Measurements from ENCODE around the gene ATOH8. TPM values are rescaled to one million over a fixed set of nuclear protein-coding genes. Genes with fewer than 3 reads are reported as not detected.

Gene ATOH8
- total RNA-seq, 2 donors from 2014 or later: 78.4 to 207 TPM

DNA sequence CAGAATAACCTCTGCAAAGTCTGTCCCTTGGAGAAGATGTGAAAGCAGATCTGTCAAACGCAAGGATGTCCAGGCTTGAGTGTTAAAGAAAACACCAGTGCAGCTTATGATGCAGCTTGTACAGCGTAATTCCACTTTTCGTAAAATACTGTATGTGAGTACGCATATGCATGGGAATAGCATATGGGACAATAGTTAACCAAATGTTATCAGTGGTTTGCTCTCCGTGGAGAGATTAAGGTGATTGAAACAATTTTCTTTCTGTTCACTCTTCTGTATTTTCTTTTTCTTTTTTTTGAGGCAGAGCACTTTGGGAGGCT lies 27.2 kb downstream of the ATOH8 start:
- Histone ChIP-seq H3K4me1 (ENCODE audit: control insufficient read depth in 1 of 2, low read depth in 2 of 2) (peaks cover 46 to 99% of the 10 kb centered on the region in 2 donors), H3K27me3 (replicated peaks; ENCODE audit: insufficient read depth) (no peaks in the 10 kb centered on the region), H3K36me3 (peaks cover 5% of the 10 kb centered on the region), H3K4me3 (no peak overlapping the region), H3K9me3 (no peaks in the 10 kb centered on the region), H3K27ac (peak overlapping the region; percentile 50 to 69)
- DNase-seq (ENCODE audit: low spot score): no peak
- ATAC-seq (ENCODE audit: insufficient number of reproducible peaks, low FRiP score, low read depth): no peak
- TF ChIP-seq, protein P1, sequence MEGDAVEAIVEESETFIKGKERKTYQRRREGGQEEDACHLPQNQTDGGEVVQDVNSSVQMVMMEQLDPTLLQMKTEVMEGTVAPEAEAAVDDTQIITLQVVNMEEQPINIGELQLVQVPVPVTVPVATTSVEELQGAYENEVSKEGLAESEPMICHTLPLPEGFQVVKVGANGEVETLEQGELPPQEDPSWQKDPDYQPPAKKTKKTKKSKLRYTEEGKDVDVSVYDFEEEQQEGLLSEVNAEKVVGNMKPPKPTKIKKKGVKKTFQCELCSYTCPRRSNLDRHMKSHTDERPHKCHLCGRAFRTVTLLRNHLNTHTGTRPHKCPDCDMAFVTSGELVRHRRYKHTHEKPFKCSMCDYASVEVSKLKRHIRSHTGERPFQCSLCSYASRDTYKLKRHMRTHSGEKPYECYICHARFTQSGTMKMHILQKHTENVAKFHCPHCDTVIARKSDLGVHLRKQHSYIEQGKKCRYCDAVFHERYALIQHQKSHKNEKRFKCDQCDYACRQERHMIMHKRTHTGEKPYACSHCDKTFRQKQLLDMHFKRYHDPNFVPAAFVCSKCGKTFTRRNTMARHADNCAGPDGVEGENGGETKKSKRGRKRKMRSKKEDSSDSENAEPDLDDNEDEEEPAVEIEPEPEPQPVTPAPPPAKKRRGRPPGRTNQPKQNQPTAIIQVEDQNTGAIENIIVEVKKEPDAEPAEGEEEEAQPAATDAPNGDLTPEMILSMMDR (IDR thresholded peaks at IDR 0.05): no peak

DNA sequence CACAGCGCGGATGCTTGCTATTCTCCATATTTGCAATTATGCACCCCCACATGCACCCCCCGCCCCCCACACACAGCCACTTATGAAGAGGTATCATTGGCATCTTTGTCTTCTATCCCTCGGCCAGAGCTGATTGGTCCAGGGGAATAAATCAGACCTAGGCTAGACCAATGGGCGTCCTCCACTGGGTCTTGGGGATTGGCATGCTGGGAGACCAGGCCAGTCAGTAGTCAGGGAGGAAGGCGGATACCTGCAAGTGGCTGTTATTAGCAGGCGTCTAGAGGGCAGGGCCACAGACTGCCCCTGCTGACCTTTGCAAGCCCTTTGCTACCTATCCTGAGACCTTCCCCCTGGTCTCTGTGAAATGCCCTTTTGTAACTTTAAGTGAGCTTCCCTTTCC lies 30.0 kb downstream of the ATOH8 start:
- Histone ChIP-seq H3K36me3 (peaks cover 8% of the 10 kb centered on the region), H3K27ac (peak overlapping the region; percentile 82 to 90), H3K27me3 (replicated peaks; ENCODE audit: insufficient read depth) (no peaks in the 10 kb centered on the region), H3K4me3 (no peak overlapping the region), H3K4me1 (ENCODE audit: control insufficient read depth in 1 of 2, low read depth in 2 of 2) (peaks cover 54 to 99% of the 10 kb centered on the region in 2 donors), H3K9me3 (no peaks in the 10 kb centered on the region)
- TF ChIP-seq, protein P1 (IDR thresholded peaks at IDR 0.05): no peak
- ATAC-seq (ENCODE audit: insufficient number of reproducible peaks, low FRiP score, low read depth) (no peak), DNase-seq (ENCODE audit: low spot score) (no peak)

DNA sequence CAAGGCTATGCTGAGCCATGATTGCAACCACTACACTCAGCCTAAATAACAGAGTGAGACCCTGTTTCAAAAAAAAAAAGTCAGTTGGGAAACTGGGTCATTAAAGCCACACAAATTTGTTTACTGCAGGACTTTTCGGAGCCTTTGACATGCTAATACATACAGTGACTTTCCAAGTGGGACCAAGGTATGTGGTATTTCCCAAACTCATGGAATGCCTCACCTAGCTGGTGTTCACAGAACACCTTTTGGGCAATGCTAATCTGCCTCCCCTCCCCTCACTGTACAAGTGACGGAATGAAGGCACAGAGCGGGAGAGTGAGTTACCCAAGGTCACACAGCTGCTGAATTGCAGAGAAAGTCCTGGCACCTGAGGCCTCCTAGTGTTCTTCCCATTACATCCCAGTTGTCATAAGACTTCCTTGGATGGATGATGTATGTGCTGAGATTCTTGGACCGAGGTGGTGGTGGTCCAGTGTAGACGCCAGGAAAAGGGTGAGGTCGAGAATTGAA lies 30.7 kb downstream of the ATOH8 start:
- Histone ChIP-seq H3K4me3 (peak overlapping the region; percentile 55), H3K9me3 (no peaks in the 10 kb centered on the region), H3K27ac (peak overlapping the region; percentile 82 to 90), H3K27me3 (replicated peaks; ENCODE audit: insufficient read depth) (no peaks in the 10 kb centered on the region), H3K4me1 (ENCODE audit: control insufficient read depth in 1 of 2, low read depth in 2 of 2) (peaks cover 47 to 95% of the 10 kb centered on the region in 2 donors), H3K36me3 (peaks cover 15% of the 10 kb centered on the region)
- ATAC-seq (ENCODE audit: insufficient number of reproducible peaks, low FRiP score, low read depth): no peak
- no peak for DNase-seq (ENCODE audit: low spot score)
- TF ChIP-seq, protein P1 (IDR thresholded peaks at IDR 0.05): no peak

DNA sequence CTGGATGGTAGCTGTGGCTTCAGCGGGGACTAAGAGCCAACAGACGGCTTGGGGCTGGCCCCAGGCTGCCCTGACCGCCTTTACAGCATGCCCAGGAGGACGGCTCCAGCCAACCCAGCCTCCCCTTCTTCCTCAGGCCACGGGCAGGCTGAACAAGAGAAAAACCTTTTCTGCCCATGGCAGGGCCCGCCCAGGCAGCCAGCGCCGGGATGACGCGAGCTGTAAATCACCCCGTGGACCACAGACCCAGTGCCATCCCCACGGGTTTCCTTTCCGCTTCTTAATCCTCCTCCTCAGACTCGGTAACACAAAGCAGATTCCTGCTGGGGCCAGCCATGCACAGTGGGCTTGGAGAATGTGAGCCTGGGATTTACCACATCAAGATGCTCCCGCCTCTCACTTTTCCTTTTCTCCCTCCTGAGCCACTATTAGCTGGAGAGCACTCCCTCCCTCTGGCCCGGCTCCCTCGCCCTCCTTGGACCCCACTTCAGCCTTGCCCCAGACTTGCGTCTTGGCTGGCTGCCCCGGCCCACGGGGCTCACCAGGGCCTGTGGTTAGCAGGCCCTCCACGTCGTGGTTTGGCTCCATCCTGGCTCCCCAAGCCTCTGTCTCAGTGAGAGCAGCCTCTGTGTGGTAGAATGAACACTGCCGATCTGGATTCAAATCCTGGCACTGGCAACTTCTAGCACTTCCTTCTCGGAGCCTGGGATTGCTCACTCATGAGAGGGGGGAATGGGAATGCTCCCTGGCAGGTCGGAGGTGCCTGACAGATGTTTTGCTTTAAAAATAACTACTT lies 31.4 kb downstream of the ATOH8 start:
- DNase-seq (ENCODE audit: low spot score) (no peak), ATAC-seq (ENCODE audit: insufficient number of reproducible peaks, low FRiP score, low read depth) (peak; percentile 48)
- Histone ChIP-seq H3K27me3 (replicated peaks; ENCODE audit: insufficient read depth) (no peaks in the 10 kb centered on the region), H3K27ac (peak overlapping the region; percentile 82 to 90), H3K4me3 (peak overlapping the region; percentile 55), H3K9me3 (no peaks in the 10 kb centered on the region), H3K4me1 (ENCODE audit: control insufficient read depth in 1 of 2, low read depth in 2 of 2) (peaks cover 42 to 95% of the 10 kb centered on the region in 2 donors), H3K36me3 (peaks cover 21% of the 10 kb centered on the region)
- TF ChIP-seq, protein P1 (IDR thresholded peaks at IDR 0.05): no peak

DNA sequence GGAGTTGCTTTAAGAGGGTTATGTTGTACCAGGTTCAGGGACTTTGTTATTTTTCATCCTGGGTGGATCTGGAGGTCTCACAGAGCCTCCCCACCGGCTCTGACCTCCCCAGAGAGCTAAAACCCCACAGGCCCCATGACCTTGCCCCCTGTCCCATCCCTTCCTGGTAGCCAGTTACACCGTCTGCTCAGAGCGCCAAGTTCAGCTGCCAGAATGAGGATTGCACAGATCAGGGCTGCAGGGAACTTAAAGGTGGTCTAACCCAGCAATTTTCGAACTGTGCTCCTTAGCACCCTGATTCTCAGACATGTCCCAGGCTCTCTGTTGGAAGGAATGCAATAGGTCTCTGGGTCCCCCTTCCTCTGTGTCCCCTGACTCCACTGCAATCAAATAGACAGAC lies 32.1 kb downstream of the ATOH8 start:
- Histone ChIP-seq H3K36me3 (peaks cover 23% of the 10 kb centered on the region), H3K27ac (peak overlapping the region; percentile 82 to 90), H3K4me3 (peak overlapping the region; percentile 55), H3K9me3 (no peaks in the 10 kb centered on the region), H3K27me3 (replicated peaks; ENCODE audit: insufficient read depth) (no peaks in the 10 kb centered on the region), H3K4me1 (ENCODE audit: control insufficient read depth in 1 of 2, low read depth in 2 of 2) (peaks cover 36 to 95% of the 10 kb centered on the region in 2 donors)
- ATAC-seq (ENCODE audit: insufficient number of reproducible peaks, low FRiP score, low read depth) (no peak), DNase-seq (ENCODE audit: low spot score) (no peak)
- TF ChIP-seq, protein P1 (IDR thresholded peaks at IDR 0.05): no peak
